ENCODE measurements around the gene AGMO. TPM values are rescaled to one million over a fixed set of nuclear protein-coding genes. Genes with fewer than 3 reads are reported as not detected.
"Not testable (repeated sequence)": the region's sequence is repeated elsewhere in the genome, so short reads cannot be mapped to it uniquely, and the experiment has no call there.

AGMO gene
- polyA plus RNA-seq, 4 donors = 2.5 to 23.0 (median 9.9) TPM

- 86 to 96% (median 93%) methylated on average over 2 of the region's 2 CpGs for WGBS, 3 donors
- DNase-seq = no peak
- Histone ChIP-seq H3K4me3 (ENCODE audit: low read depth in 1 of 3, low read length in 3 of 3) (no peak overlapping the region), H3K9me3 (ENCODE audit: control insufficient read depth in 2 of 2, insufficient read depth in 1 of 2, low read depth in 1 of 2, low read length in 1 of 2) (no peaks in the 10 kb centered on the region), H3K27me3 (ENCODE audit: control insufficient read depth in 3 of 3, insufficient read depth in 3 of 3, low read length in 3 of 3) (no peaks in the 10 kb centered on the region), H3K4me1 (ENCODE audit: control insufficient read depth in 3 of 3, insufficient read depth in 2 of 3, low read depth in 1 of 3, low read length in 2 of 3) (no peaks in the 10 kb centered on the region), H3K36me3 (ENCODE audit: control insufficient read depth in 3 of 3, insufficient read depth in 2 of 3, low read depth in 1 of 3, low read length in 3 of 3) (no peaks in the 10 kb centered on the region), H3K27ac (ENCODE audit: low read depth in 1 of 3, low read length in 2 of 3) (no peak overlapping the region)
- no peak for FAIRE-seq
Measured at GRCh38 chr7:15546272-15546792, 15.5 kb downstream of the AGMO start.

- H3K27ac ChIP-seq (ENCODE audit: low read depth in 1 of 3, low read length in 2 of 3) = no peak overlapping the region
- WGBS, 3 donors = 33 to 92% (median 42%) methylated on average over 2 of the region's 2 CpGs
- H3K36me3 ChIP-seq (ENCODE audit: control insufficient read depth in 3 of 3, insufficient read depth in 2 of 3, low read depth in 1 of 3, low read length in 3 of 3) = no peaks in the 10 kb centered on the region
- no peak overlapping the region for H3K4me3 ChIP-seq (ENCODE audit: low read depth in 1 of 3, low read length in 3 of 3)
- FAIRE-seq (no peak), DNase-seq (peak in 1 of 2 donors; percentile 17)
- peaks cover 0 to 6% of the 10 kb centered on the region in 2 donors for H3K9me3 ChIP-seq (ENCODE audit: control insufficient read depth in 2 of 2, insufficient read depth in 1 of 2, low read depth in 1 of 2, low read length in 1 of 2)
- no peaks in the 10 kb centered on the region for H3K27me3 ChIP-seq (ENCODE audit: control insufficient read depth in 3 of 3, insufficient read depth in 3 of 3, low read length in 3 of 3)
- no peaks in the 10 kb centered on the region for H3K4me1 ChIP-seq (ENCODE audit: control insufficient read depth in 3 of 3, insufficient read depth in 2 of 3, low read depth in 1 of 3, low read length in 2 of 3)
Measured at GRCh38 chr7:15544050-15544449, 17.8 kb downstream of the AGMO start.

GRCh38 chr7:15543256-15543655, 18.6 kb downstream of the AGMO start:
- WGBS, 3 donors = 91 to 96% (median 92%) methylated on average over 1 of the region's 1 CpG
- H3K4me1 ChIP-seq (ENCODE audit: control insufficient read depth in 3 of 3, insufficient read depth in 2 of 3, low read depth in 1 of 3, low read length in 2 of 3) = no peaks in the 10 kb centered on the region
- peaks cover 0 to 6% of the 10 kb centered on the region in 2 donors for H3K9me3 ChIP-seq (ENCODE audit: control insufficient read depth in 2 of 2, insufficient read depth in 1 of 2, low read depth in 1 of 2, low read length in 1 of 2)
- no peaks in the 10 kb centered on the region for H3K36me3 ChIP-seq (ENCODE audit: control insufficient read depth in 3 of 3, insufficient read depth in 2 of 3, low read depth in 1 of 3, low read length in 3 of 3)
- H3K27me3 ChIP-seq (ENCODE audit: control insufficient read depth in 3 of 3, insufficient read depth in 3 of 3, low read length in 3 of 3) = no peaks in the 10 kb centered on the region
- no peak overlapping the region for H3K27ac ChIP-seq (ENCODE audit: low read depth in 1 of 3, low read length in 2 of 3)
- no peak for DNase-seq
- FAIRE-seq = no peak
- H3K4me3 ChIP-seq (ENCODE audit: low read depth in 1 of 3, low read length in 3 of 3) = no peak overlapping the region

GRCh38 chr7:15527648-15528047, 34.2 kb downstream of the AGMO start:
- FAIRE-seq (no peak), DNase-seq (no peak)
- no peak overlapping the region for H3K27ac ChIP-seq (ENCODE audit: low read depth in 1 of 3, low read length in 2 of 3)
- no peaks in the 10 kb centered on the region for H3K4me1 ChIP-seq (ENCODE audit: control insufficient read depth in 3 of 3, insufficient read depth in 2 of 3, low read depth in 1 of 3, low read length in 2 of 3)
- peaks cover 0 to 2% (median 0%) of the 10 kb centered on the region in 3 donors for H3K36me3 ChIP-seq (ENCODE audit: control insufficient read depth in 3 of 3, insufficient read depth in 2 of 3, low read depth in 1 of 3, low read length in 3 of 3)
- no peaks in the 10 kb centered on the region for H3K27me3 ChIP-seq (ENCODE audit: control insufficient read depth in 3 of 3, insufficient read depth in 3 of 3, low read length in 3 of 3)
- no peak overlapping the region for H3K4me3 ChIP-seq (ENCODE audit: low read depth in 1 of 3, low read length in 3 of 3)
- peaks cover 0 to 8% of the 10 kb centered on the region in 2 donors for H3K9me3 ChIP-seq (ENCODE audit: control insufficient read depth in 2 of 2, insufficient read depth in 1 of 2, low read depth in 1 of 2, low read length in 1 of 2)

- no peak overlapping the region for H3K27ac ChIP-seq (ENCODE audit: low read depth in 1 of 3, low read length in 2 of 3)
- DNase-seq = no peak
- H3K36me3 ChIP-seq (ENCODE audit: control insufficient read depth in 3 of 3, insufficient read depth in 2 of 3, low read depth in 1 of 3, low read length in 3 of 3) = peaks cover 0 to 2% (median 0%) of the 10 kb centered on the region in 3 donors
- no peaks in the 10 kb centered on the region for H3K27me3 ChIP-seq (ENCODE audit: control insufficient read depth in 3 of 3, insufficient read depth in 3 of 3, low read length in 3 of 3)
- FAIRE-seq = no peak
- H3K4me1 ChIP-seq (ENCODE audit: control insufficient read depth in 3 of 3, insufficient read depth in 2 of 3, low read depth in 1 of 3, low read length in 2 of 3) = no peaks in the 10 kb centered on the region
- H3K9me3 ChIP-seq (ENCODE audit: control insufficient read depth in 2 of 2, insufficient read depth in 1 of 2, low read depth in 1 of 2, low read length in 1 of 2) = peaks cover 0 to 8% of the 10 kb centered on the region in 2 donors
- 94 to 96% (median 95%) methylated on average over 21 of the region's 21 CpGs for WGBS, 3 donors
- H3K4me3 ChIP-seq (ENCODE audit: low read depth in 1 of 3, low read length in 3 of 3) = no peak overlapping the region
Measured at GRCh38 chr7:15525652-15526263, 36.1 kb downstream of the AGMO start.

- DNase-seq (no peak), FAIRE-seq (peak; percentile 47)
- peaks cover 0 to 2% (median 0%) of the 10 kb centered on the region in 3 donors for H3K36me3 ChIP-seq (ENCODE audit: control insufficient read depth in 3 of 3, insufficient read depth in 2 of 3, low read depth in 1 of 3, low read length in 3 of 3)
- H3K4me1 ChIP-seq (ENCODE audit: control insufficient read depth in 3 of 3, insufficient read depth in 2 of 3, low read depth in 1 of 3, low read length in 2 of 3) = no peaks in the 10 kb centered on the region
- no peaks in the 10 kb centered on the region for H3K27me3 ChIP-seq (ENCODE audit: control insufficient read depth in 3 of 3, insufficient read depth in 3 of 3, low read length in 3 of 3)
- H3K9me3 ChIP-seq (ENCODE audit: control insufficient read depth in 2 of 2, insufficient read depth in 1 of 2, low read depth in 1 of 2, low read length in 1 of 2) = peaks cover 0 to 8% of the 10 kb centered on the region in 2 donors
- no peak overlapping the region for H3K4me3 ChIP-seq (ENCODE audit: low read depth in 1 of 3, low read length in 3 of 3)
- WGBS, 3 donors = 82 to 90% (median 84%) methylated on average over 1 of the region's 1 CpG
- H3K27ac ChIP-seq (ENCODE audit: low read depth in 1 of 3, low read length in 2 of 3) = no peak overlapping the region
Measured at GRCh38 chr7:15524077-15524476, 37.7 kb downstream of the AGMO start.

GRCh38 chr7:15517865-15518264, 44.0 kb downstream of the AGMO start:
- not testable (repeated sequence) for H3K4me3 ChIP-seq (ENCODE audit: low read depth in 1 of 3, low read length in 3 of 3); H3K27me3 ChIP-seq (ENCODE audit: control insufficient read depth in 3 of 3, insufficient read depth in 3 of 3, low read length in 3 of 3); H3K27ac ChIP-seq (ENCODE audit: low read depth in 1 of 3, low read length in 2 of 3); FAIRE-seq; H3K4me1 ChIP-seq (ENCODE audit: control insufficient read depth in 3 of 3, insufficient read depth in 2 of 3, low read depth in 1 of 3, low read length in 2 of 3); H3K9me3 ChIP-seq (ENCODE audit: control insufficient read depth in 2 of 2, insufficient read depth in 1 of 2, low read depth in 1 of 2, low read length in 1 of 2); H3K36me3 ChIP-seq (ENCODE audit: control insufficient read depth in 3 of 3, insufficient read depth in 2 of 3, low read depth in 1 of 3, low read length in 3 of 3); DNase-seq
- 85 to 92% (median 90%) methylated on average over 7 of the region's 7 CpGs for WGBS, 3 donors

- no peak overlapping the region for H3K4me3 ChIP-seq (ENCODE audit: low read depth in 1 of 3, low read length in 3 of 3)
- H3K9me3 ChIP-seq (ENCODE audit: control insufficient read depth in 2 of 2, insufficient read depth in 1 of 2, low read depth in 1 of 2, low read length in 1 of 2) = no peaks in the 10 kb centered on the region
- H3K36me3 ChIP-seq (ENCODE audit: control insufficient read depth in 3 of 3, insufficient read depth in 2 of 3, low read depth in 1 of 3, low read length in 3 of 3) = no peaks in the 10 kb centered on the region
- H3K27me3 ChIP-seq (ENCODE audit: control insufficient read depth in 3 of 3, insufficient read depth in 3 of 3, low read length in 3 of 3) = no peaks in the 10 kb centered on the region
- WGBS, 3 donors = 47 to 64% (median 57%) methylated on average over 4 of the region's 4 CpGs
- H3K4me1 ChIP-seq (ENCODE audit: control insufficient read depth in 3 of 3, insufficient read depth in 2 of 3, low read depth in 1 of 3, low read length in 2 of 3) = no peaks in the 10 kb centered on the region
- H3K27ac ChIP-seq (ENCODE audit: low read depth in 1 of 3, low read length in 2 of 3) = no peak overlapping the region
- FAIRE-seq = no peak
- no peak for DNase-seq
Measured at GRCh38 chr7:15515252-15515651, 46.6 kb downstream of the AGMO start.

- no peak overlapping the region for H3K4me3 ChIP-seq (ENCODE audit: low read depth in 1 of 3, low read length in 3 of 3)
- H3K36me3 ChIP-seq (ENCODE audit: control insufficient read depth in 3 of 3, insufficient read depth in 2 of 3, low read depth in 1 of 3, low read length in 3 of 3) = no peaks in the 10 kb centered on the region
- DNase-seq (no peak), FAIRE-seq (no peak)
- no peaks in the 10 kb centered on the region for H3K9me3 ChIP-seq (ENCODE audit: control insufficient read depth in 2 of 2, insufficient read depth in 1 of 2, low read depth in 1 of 2, low read length in 1 of 2)
- WGBS, 3 donors = 48 to 61% (median 49%) methylated on average over 3 of the region's 3 CpGs
- H3K27ac ChIP-seq (ENCODE audit: low read depth in 1 of 3, low read length in 2 of 3) = no peak overlapping the region
- no peaks in the 10 kb centered on the region for H3K27me3 ChIP-seq (ENCODE audit: control insufficient read depth in 3 of 3, insufficient read depth in 3 of 3, low read length in 3 of 3)
- H3K4me1 ChIP-seq (ENCODE audit: control insufficient read depth in 3 of 3, insufficient read depth in 2 of 3, low read depth in 1 of 3, low read length in 2 of 3) = no peaks in the 10 kb centered on the region
Measured at GRCh38 chr7:15508258-15508657, 53.6 kb downstream of the AGMO start.

Measured in small intestine (tissue), 7 donors.